Right lobe of liver (tissue), 4 donors: ENCODE data around the gene ZFR.

Source experiments
- POLR2A ChIP-seq: fragments of 450-650 bp; IDR thresholded peaks from one replicate; pipeline ENCODE4 v1.6.1; 2017; ENCODE audit warnings: antibody characterized with exemption, mild to moderate bottlenecking
- TF ChIP-seq, protein P1 (sequence below), 4 donors: fragments of 200-600 bp in 3 of 4; fragments of 450-650 bp in 1 of 4; IDR thresholded peaks; one replicate each; pipeline versions ENCODE4 v1.5.1 to v1.8.0; 2016 to 2022; ENCODE audit warnings: antibody characterized with exemption in 4 of 4, mild to moderate bottlenecking in 2 of 4
- donor health status: DM: no; HTN: no; CAD: no.
- donor health status: DM: no; HTN: no; CAD: no.
- donor health status: DM: no; HTN: yes; CAD: no.

DNA sequence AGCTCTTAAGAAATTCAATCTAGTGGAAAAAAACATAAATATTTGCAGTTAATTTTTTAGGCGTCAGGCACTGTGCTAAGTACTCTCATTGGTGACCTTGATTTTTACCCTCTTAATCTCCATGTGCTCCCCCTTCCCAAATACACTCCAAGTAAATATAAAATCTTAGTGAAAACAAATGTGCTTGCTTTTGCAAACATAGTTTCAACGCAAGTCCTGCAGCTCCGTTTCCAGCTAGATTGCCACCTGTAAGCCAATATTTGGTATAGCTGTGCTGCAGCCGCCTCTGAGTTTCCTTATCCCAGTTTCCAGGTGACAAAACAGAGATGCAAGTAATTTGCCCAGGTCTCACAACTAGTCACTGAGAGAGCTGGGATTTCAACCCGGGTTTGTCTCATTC is 129.9 kb downstream of the ZFR start:
- TF ChIP-seq, protein P1, sequence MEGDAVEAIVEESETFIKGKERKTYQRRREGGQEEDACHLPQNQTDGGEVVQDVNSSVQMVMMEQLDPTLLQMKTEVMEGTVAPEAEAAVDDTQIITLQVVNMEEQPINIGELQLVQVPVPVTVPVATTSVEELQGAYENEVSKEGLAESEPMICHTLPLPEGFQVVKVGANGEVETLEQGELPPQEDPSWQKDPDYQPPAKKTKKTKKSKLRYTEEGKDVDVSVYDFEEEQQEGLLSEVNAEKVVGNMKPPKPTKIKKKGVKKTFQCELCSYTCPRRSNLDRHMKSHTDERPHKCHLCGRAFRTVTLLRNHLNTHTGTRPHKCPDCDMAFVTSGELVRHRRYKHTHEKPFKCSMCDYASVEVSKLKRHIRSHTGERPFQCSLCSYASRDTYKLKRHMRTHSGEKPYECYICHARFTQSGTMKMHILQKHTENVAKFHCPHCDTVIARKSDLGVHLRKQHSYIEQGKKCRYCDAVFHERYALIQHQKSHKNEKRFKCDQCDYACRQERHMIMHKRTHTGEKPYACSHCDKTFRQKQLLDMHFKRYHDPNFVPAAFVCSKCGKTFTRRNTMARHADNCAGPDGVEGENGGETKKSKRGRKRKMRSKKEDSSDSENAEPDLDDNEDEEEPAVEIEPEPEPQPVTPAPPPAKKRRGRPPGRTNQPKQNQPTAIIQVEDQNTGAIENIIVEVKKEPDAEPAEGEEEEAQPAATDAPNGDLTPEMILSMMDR (IDR thresholded peaks at IDR 0.05) = no peak
- TF ChIP-seq POLR2A = no peak
